Stimulated activated CD4-positive, alpha-beta T cell treated with anti-CD3 and anti-CD28 coated beads, Interleukin-4, amount 100 ng/mL, for 48 hours (primary cell): ENCODE measurements around the gene IFNG.

ENCODE experiments used
- DNase-seq, 2 donors: peaks; one replicate each; pipeline ENCODE4 v3.0.0-alpha.2; 2020; ENCODE audit warnings: low read depth in 2 of 2

Gene IFNG

DNA sequence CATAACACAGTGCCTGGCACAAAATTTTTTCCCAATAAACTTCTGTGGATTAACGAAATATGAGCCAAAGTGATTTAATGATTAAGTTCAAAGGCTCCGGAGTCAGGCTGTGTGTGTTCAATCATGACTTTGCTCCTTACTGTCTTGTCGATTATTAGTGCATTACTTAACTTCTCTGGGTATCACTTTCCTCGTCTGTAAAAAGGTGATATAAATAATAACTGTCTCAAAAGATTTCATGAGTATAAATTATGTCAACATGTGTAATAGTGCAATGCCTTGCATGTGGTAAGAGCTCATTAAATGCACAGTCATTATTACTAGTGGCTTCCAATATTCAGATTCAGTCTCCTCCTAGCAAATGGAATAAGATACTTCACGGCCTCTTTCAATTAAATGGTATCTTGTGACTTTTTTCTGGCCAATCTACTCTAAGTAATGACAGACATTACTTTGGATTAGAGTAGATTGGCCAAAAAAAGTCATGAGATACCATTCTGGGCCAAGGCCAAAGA lies 6.8 kb upstream of the IFNG start:
- no peak for DNase-seq

DNA sequence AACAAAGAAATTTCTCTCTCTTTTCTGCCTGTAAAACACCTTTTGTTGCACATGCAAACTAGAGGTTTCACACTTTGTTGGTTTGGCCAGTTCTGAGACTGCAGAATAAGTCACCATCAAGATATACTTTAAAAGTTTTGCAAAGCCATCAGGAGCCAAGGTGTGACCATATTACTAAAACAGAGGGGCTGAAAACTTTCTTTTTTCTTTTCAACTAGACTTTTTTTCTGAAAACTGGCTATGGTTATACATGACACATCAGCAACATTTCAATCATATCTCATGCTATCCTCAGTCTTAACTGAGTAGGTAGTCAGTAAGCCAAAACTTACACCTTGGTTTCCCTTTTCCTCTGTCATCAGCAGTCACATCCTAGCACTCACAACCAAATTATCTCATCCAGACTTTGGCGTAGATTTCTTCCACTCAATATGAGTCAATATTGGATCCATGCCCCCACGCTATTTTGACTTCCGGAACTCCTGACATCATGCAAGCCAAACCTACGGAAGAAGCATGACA lies 4.1 kb upstream of the IFNG start:
- peak in 1 of 2 donors; percentile 11 for DNase-seq

DNA sequence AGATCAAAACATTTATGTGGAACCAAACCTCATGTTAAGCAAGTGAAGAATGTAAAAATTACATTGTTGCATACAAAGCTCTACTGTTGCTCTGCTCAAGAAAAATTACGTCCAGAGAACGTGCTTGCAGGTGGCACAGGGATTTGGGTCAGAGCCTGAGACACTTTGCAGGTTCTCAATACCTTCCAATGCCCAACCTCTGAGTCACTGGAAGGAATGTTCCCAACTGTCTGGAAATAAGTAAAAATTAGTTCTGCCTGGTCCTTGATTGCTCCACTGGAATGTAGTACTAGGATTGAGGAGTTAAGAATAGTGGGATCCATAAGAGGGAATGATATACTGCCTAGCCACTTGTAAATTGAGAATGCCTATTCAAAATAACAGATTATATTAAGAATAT lies 2.8 kb upstream of the IFNG start:
- no peak for DNase-seq

DNA sequence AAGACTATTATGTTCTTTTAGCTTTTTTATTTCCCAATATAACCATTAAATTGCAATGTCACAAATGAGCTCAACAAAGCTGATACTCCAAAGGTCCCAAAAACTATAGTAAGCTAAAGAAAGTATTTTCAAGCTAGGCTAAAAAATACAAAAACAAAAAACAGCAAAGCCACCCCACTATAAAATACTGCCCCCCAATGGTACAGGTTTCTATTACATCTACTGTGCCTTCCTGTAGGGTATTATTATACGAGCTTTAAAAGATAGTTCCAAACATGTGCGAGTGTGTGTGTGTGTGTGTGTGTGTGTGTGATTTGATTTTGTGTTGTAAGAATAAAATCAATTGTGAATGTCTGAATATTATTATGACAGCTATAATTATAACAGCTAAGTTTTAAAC lies 1.1 kb downstream of the IFNG start:
- DNase-seq: no peak

DNA sequence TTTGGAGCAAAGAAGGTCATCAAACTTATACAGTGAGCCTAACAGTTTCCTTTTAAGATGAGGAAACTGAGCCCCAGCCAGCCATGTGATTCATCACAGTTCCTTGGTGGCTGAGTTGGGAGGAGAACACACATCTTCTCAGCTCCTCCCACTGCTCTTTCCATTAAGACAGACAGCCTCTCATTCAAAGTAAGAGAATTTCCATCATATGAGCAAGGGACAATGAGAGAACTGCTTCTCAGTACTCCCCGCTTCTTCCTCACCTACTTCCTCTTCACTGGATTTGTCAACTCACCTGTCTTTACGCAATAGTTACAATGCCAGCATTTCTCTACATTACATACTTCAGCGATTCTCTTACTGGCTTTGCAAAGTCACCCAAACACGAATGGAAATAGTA lies 2.2 kb downstream of the IFNG start:
- no peak for DNase-seq

DNA sequence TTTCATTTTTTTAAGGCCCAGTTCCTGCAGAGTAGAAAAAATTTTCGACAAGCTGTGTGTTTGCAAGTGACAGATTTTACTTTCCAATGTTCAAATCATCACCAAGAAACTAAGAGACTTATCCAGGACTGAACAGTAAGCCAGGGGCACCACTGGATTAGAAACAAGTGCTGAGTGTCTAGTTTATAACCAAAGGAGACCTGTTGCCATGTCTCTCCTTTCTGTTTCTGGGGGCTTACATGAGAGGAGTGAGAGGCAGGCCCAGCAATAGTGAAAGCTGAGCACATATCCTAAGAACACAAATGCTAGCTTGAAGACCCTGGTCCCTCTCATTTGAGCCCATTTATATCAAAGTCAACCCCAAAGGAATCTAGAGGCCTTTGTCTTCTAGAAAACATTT lies 2.9 kb downstream of the IFNG start:
- DNase-seq: no peak

DNA sequence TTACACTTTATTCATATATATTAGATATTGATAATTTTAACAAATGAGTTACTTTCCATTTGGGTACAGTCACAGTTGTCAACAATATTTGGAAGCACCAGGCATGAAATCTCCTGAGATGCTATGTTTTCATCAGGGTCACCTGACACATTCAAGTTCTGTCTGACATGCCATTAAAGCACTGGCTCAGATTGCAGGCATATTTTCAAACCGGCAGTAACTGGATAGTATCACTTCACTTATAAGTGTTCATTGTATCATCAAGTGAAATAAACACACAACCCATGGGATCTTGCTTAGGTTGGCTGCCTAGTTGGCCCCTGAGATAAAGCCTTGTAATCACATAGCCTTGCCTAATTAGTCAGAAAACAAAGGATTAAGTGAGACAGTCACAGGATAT lies 4.8 kb downstream of the IFNG start:
- DNase-seq: no peak

DNA sequence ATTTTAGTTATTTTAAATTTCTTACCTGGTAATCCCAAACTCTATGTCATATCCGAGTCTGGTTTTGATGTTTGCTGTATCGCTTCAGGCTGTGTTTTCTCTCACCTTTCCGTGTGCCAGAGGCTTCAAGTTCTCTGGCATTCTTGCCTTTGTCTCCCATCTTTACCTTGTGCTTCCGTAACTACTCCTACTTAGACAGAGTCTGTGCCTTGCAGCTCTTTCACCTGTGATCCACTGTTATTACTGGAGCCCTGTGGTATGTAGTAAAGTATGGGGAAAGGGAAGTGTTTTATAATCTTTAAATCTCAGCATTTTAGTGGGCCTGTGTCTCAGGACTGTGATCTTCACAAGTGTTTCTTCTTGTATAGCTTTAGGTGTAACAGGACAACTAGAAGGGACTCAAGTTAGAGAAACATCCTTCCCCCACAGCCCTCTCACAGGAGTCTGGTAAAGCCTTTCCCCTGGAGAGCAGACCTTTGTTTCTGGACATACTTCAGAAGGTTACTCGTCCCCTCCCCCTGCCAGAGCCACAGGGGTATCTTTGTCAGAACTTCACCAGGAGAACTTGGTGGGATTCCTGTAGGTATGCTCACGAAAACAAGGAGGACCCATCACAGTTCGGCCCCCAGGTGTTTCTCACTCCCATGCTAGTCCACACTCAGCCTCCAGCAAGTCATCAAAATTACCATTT lies 11.1 kb downstream of the IFNG start:
- no peak for DNase-seq

DNA sequence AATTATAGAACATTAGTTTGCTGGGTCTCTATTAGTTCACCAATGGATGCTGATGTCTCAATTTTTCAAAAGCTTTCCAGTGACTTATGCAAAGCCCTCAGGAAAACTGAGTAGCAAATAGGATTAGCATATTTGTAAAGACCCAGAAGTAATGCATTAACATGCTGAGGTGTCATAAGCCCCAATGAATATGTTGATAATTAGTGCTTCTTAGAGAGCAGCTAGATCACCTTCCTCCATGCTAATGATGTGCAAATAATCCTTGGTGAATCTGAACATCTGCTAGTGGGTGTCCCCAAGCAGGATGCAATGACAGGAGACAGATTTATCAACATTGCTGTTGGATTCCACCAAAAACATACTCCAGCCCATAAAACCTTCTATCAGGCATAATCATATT lies 19.0 kb downstream of the IFNG start:
- no peak for DNase-seq

DNA sequence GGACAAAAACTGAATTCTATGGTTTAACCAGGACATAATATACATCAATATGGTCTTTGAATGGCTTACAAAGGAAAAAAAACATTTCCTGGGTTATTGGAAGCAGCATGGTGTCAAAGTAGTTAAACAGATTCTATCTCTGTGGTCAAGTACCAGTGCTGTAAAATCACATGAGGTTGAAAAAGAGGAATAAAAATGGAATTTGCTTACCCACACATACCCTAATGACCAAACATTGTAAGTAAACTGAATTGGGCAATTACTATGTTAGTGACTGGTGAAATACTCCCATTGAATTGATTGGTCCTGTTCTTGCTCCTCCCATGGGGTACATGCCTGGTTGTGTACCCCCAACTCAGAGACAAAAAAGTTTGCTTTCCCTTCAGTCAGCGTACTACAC lies 19.6 kb downstream of the IFNG start:
- no peak for DNase-seq

DNA sequence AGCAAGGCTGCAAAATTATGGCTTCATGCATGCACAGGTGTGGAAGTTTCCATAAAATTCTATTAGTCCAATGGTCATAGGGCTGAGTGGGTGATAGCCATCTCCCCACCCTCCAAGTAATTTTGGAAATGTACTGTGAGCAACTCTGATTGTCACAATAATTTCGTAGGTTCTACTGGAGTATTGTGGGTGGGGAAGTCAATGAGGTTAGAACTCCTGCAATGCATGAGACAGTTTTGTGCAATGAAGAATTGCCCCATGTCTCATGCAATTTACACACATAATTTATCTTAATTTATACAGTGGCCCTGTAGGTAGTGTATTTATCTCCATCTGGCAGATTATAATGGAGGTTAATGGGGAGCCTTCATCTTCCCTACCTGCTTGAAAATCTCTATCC lies 20.5 kb downstream of the IFNG start:
- no peak for DNase-seq

DNA sequence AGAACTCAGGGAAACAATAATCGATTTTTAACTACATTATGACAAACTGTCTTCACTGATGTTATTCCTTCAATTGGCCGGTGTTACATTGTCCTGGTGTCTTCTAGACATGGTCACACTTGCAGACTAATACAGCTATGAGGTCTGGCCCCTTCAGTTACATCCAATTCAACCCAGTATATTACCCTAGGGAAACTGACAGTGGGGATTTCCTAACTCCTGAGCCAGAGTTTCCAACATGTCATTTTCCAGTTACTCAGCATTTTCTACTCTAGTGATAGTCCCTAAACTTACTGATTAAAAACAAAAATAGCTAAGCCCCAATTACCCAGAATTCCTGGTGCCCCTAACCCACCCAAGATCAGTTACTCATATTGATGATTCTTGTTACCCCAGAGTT lies 21.1 kb downstream of the IFNG start:
- DNase-seq: no peak

DNA sequence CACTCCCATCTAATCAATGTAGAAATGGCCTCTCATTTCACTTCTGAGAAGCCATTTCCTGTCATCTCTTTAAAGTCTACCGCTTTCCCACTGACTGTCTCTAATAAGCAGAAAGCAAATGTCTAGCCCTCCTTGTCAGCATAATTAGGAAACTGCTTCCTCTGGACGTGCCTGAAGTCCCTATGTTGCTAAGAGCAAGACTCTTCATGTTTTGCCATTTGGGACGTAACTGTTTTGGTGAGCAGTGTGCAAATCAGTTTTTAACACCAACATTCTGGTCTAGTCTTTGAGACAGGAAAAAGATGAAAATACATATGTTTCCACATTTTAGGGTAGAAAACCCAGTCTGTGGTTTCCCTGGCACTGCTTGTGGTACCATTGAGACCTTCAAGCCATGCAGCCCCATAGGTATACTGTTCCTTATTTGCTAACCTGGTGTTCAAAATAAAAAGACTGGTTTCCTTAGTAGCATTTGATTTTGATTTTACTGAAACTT lies 22.2 kb downstream of the IFNG start:
- DNase-seq: no peak

DNA sequence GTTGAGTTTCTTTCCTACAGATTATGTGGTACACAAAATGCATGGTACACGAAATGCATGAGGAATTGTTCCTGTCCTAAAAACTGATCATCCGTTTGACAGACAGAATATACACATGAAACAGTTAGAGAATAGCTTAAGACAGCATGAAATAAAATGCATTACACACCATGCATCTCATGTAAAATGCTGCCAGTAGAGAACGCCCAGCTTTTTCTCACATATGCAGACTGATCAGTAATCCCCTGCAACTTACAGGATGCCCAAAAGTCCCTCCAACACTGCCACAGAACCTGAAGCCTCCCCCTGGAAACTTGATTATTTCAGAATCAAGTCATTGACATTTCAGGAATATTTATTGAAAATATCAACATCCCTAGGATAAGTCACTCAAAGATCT lies 24.0 kb downstream of the IFNG start:
- no peak for DNase-seq

DNA sequence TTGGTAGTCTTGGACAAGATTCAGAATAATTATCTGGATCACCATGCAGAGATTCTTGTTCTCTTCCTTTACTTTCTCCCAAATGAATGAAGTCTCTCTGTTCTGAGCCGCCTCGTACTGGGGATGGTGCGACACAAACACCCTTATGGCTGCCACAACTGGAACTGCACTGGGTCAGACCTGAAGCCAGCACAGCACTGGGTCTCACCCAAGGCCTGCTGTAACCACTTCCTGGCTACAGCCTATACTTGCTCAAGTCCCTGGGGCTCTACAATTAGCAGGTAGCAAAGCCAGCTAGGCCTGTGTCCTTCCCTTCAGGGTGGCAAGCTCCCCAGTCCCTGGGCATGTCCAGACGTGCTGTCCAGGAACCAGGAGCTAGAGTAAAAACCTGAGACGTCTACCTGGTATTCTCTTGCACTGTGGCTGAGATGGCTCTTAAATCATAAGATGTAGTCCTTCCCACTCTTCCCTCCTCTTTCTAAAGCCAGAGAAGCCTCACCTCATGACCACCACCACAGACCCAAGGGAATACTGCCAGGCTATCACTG lies 27.6 kb downstream of the IFNG start:
- no peak for DNase-seq

DNA sequence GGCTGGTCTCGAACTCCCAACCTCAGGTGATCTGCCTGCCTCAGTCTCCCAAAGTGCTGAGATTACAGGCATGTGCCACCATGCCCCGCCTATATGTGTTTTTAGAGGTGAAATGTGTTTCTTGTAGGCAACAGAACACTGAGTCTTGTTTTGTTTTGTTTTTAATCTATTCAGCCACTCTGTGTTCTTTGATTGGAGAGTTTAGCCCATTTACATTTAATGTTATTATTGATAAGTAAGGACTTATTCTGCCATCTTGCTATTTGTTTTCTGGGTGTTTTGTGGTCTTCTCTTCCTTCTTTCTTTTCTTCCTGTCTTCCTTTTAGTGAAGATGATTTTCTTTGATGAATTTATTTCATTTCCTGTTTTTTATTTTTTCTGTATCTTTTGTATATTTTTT lies 29.6 kb downstream of the IFNG start:
- DNase-seq: no peak

DNA sequence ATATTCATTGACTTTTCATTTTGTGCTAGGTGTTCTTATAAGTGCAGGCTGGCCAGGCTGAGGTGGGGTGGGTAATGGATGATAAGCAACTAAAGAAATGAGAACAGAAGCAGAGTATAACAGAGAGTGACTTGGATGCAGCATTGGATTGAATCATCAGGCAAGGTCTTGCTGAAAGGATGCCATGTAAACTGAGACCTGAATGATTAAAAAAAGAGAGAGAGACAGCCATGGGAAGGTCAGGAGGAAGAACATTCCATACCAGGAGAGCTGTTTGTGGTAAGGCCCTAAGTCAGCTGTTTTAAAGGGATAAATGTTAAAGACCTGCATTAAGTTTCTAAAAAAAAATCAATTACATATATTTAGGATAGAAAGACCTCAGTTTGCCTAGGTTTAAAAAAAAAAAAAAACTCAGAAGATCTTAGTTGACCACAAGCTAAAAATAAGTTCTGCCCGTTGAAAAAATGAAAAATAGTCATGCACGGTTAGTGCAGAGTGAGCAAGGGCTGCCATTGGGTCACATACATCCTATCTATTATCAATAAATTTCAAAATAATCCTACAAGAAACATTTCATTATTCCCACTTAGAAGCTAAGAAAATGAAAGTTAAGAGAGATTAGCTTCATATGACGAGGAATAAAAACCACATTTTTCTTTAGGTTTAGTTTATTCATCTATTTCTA lies 37.2 kb downstream of the IFNG start:
- DNase-seq: no peak

DNA sequence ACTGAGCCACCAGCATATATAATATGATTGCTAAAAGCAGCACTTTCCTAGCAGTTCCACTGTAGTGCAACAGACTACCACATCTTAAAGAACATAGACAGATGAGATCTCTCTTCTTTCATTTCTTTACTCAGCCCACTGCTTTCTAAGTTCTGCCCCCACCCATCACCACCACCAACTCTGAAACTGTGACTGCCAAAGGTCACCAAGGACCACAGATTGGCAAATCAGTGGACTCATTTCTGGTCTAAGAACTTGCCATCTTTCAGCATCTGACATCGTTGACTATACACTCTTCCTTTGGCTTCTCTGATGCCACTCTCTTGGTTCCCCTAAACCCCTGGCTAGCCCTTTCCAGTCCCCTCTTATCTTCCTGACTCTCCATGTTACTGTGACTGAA lies 38.4 kb downstream of the IFNG start:
- DNase-seq: peak in 1 of 2 donors; percentile 43

DNA sequence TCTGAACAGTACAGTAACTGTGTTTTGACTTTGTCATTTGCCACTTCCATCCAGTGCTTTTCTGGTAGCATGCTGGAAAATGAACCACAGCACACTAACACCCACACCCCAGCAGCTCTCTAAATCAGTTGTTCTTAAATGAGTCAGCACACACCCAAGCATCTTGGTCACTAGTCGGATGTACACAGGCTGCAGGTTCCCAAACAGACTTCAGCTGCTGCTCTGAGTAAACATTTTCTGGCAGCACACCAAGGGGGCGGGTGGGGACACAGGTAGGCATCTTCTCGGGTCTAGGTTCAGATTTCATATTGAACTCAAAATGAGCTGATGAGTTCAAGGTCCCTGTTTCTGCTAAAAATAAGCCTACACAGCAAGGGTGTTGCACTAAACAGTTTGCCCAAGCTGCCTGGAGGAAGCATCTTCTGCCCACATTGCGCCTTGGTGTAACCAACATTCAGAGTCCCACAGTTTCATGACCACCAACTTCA lies 39.8 kb downstream of the IFNG start:
- peak; percentile 57 to 62 for DNase-seq

DNA sequence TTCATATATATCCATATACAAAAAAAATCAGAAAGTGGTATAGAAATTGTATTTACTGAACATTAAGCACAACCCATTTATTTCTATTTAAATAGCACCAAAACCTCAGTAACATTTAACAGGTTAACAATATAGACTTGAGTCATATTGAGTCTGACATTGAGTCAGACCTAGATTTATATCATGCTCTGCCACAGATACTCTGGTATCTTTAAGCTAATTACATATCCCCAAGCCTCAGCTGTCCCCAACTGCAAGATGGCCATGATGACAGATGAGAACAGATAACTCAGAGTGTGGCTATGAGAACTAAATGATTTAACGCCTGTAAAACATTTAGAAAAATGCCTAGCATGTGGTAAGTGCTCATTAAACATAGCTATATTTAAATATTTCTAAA lies 40.3 kb downstream of the IFNG start:
- DNase-seq: no peak

DNA sequence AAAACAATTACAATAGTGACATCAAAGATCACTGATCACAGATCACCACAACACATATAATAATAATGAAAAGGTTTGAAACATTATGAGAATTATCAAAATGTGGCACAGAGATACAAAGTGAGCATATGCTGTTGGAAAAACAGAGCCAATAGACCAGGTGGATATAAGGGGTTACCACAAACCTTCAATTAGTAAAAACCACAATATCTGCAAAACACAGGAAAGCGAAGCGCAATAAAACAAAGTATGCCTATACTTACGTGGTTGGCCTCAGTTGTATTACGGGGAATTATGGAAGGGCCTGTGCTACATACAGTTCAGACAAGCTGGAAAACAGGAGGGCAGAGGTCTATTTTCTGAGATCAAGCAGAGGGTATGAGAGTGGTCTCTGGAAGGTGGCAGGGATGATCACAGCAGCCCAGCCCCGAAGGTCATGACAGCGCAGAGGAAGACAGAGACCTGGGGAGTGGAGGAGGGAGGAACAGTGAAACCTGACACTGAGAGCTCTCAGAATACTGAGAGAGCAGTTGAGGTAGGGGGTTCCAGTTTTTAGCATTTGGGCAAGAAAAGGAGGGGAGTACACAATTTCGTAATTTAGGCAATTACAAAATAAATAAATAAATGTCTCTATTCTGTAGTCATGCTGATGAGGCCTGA lies 41.3 kb downstream of the IFNG start:
- no peak for DNase-seq

DNA sequence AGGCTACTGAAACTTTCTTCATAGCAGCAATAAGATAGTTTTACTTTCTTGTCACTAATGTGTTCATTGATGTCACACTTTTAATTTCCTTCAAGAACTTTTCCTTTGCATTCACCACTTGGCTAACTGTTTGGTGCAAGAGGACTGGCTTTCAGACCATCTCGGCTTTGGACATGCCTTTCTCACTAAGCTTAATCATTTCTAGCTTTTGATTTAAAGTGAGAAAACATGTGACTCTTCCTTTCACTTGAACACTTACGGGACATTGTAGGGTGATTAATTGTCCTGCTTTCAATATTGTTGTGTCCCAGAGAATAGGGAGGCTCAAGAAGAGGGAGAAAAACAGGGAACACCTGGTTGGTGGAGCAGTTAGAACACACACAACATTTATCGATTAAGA lies 41.9 kb downstream of the IFNG start:
- DNase-seq: no peak
